ENCODE measurements around the gene KLRD1.
A peak's percentile ranks its signal among the peaks of the same experiment; 100 is the strongest.
"Not testable (repeated sequence)": the region's sequence is repeated elsewhere in the genome, so short reads cannot be mapped to it uniquely, and the experiment has no call there.

KLRD1 gene

GRCh38 chr12:10307630-10308029, at the start of gene KLRD1:
TSS of gene KLRD1 (plus strand) at chr12:10307870. CDS start at chr12:10308078, 208 bp downstream.
- DNase-seq: no peak

- no peak for DNase-seq
Measured at GRCh38 chr12:10260927-10261326, 46.7 kb upstream of the KLRD1 start.

GRCh38 chr12:10268037-10268436, 39.6 kb upstream of the KLRD1 start:
- DNase-seq: no peak

- DNase-seq: no peak
Measured at GRCh38 chr12:10272467-10272866, 35.2 kb upstream of the KLRD1 start.

- no peak for DNase-seq
Measured at GRCh38 chr12:10276774-10277173, 30.9 kb upstream of the KLRD1 start.

- no peak for DNase-seq
Measured at GRCh38 chr12:10278104-10278503, 29.6 kb upstream of the KLRD1 start.

- no peak for DNase-seq
Measured at GRCh38 chr12:10279937-10280336, 27.7 kb upstream of the KLRD1 start.

- DNase-seq: peak; percentile 10
Measured at GRCh38 chr12:10283027-10283426, 24.6 kb upstream of the KLRD1 start.

GRCh38 chr12:10285919-10286318, 21.8 kb upstream of the KLRD1 start:
- no peak for DNase-seq

GRCh38 chr12:10289005-10289754, 18.5 kb upstream of the KLRD1 start:
- no peak for DNase-seq

GRCh38 chr12:10291030-10291429, 16.6 kb upstream of the KLRD1 start:
- DNase-seq: no peak

GRCh38 chr12:10293151-10293550, 14.5 kb upstream of the KLRD1 start:
- DNase-seq: no peak

- DNase-seq: no peak
Measured at GRCh38 chr12:10293570-10294227, 14.0 kb upstream of the KLRD1 start.

- DNase-seq: no peak
Measured at GRCh38 chr12:10301103-10301502, 6.6 kb upstream of the KLRD1 start.

- no peak for DNase-seq
Measured at GRCh38 chr12:10304161-10304574, 3.5 kb upstream of the KLRD1 start.

- no peak for DNase-seq
Measured at GRCh38 chr12:10305411-10305810, 2.3 kb upstream of the KLRD1 start.

- DNase-seq: no peak
Measured at GRCh38 chr12:10310926-10311720, 3.5 kb downstream of the KLRD1 start.

GRCh38 chr12:10319388-10319787, 11.7 kb downstream of the KLRD1 start:
- no peak for DNase-seq

GRCh38 chr12:10320643-10321042, 13.0 kb downstream of the KLRD1 start:
- no peak for DNase-seq

GRCh38 chr12:10328691-10329090, 21.0 kb downstream of the KLRD1 start:
- not testable (repeated sequence) for DNase-seq

- peak; percentile 17 for DNase-seq
Measured at GRCh38 chr12:10331642-10332239, 24.1 kb downstream of the KLRD1 start.

- DNase-seq: not testable (repeated sequence)
Measured at GRCh38 chr12:10336196-10336595, 28.5 kb downstream of the KLRD1 start.

GRCh38 chr12:10338470-10338869, 30.8 kb downstream of the KLRD1 start:
- DNase-seq: not testable (repeated sequence)
